Upper lobe of right lung (tissue), 1 donor: ENCODE results near the gene MAN1A2. TPM values are rescaled to one million over a fixed set of nuclear protein-coding genes. Genes with fewer than 3 reads are reported as not detected.
A peak's percentile ranks its signal among the peaks of the same experiment; 100 is the strongest.

ENCODE experiments used
- ATAC-seq: fragments of 200-7000 bp; cut with Tn5 transposase; one replicate; pipeline ENCODE4 v1.9.1; 2020; ENCODE audit warnings: mild to moderate bottlenecking, moderate library complexity
- DNase-seq: peaks from one replicate; pipeline ENCODE4 v3.0.0-alpha.2; 2020
- H3K27ac ChIP-seq: fragments of 200-600 bp; one replicate; pipeline ENCODE4 v1.8.0; 2022
- H3K27me3 ChIP-seq: fragments of 200-600 bp; one replicate; pipeline ENCODE4 v1.8.0; 2022; ENCODE audit warnings: mild to moderate bottlenecking
- H3K36me3 ChIP-seq: fragments of 200-600 bp; one replicate; pipeline ENCODE4 v1.8.0; 2022
- H3K4me1 ChIP-seq: fragments of 200-600 bp; one replicate; pipeline ENCODE4 v1.8.0; 2022
- H3K4me3 ChIP-seq: fragments of 200-600 bp; one replicate; pipeline ENCODE4 v1.8.0; 2022; ENCODE audit warnings: mild to moderate bottlenecking
- H3K9me3 ChIP-seq: fragments of 200-600 bp; one replicate; pipeline ENCODE4 v1.8.0; 2022
- CTCF ChIP-seq: fragments of 200-600 bp; IDR thresholded peaks from one replicate; pipeline ENCODE4 v1.8.0; 2022; ENCODE audit warnings: antibody characterized with exemption
- intact Hi-C: fragments of 100-400 bp; cut with DNase I; formaldehyde crosslinking; loops from one replicate; pipeline ENCODE4 v1.11.0; 2022
- total RNA-seq: library from RNA; stranded (reverse); fragmentation: NEBNext Ultra II Directional; extraction: Animal tissue kit (Norgen Biotek cat#: 25700); gene quantifications from one replicate; pipeline ENCODE4 v1.2.1, GENCODE V29; 2021
- donor health status: DM: no; HTN: yes; CAD: no; lungs with severe emphysema.

MAN1A2 gene
- total RNA-seq, 1 donor from 2014 or later, result 40.3 TPM

GRCh38 chr1:117359561-117360289, 7.5 kb upstream of the MAN1A2 start:
- no peaks in the 10 kb centered on the region for H3K27me3 ChIP-seq
- H3K36me3 ChIP-seq, result no peaks in the 10 kb centered on the region
- no peaks in the 10 kb centered on the region for H3K4me1 ChIP-seq
- H3K4me3 ChIP-seq, result no peak overlapping the region
- intact Hi-C loops, result no loop called here
- no peak for TF ChIP-seq CTCF
- no peak overlapping the region for H3K27ac ChIP-seq
- no peaks in the 10 kb centered on the region for H3K9me3 ChIP-seq
- no peak for DNase-seq
- ATAC-seq, result no peak

- no peak overlapping the region for H3K4me3 ChIP-seq
- H3K9me3 ChIP-seq, result no peaks in the 10 kb centered on the region
- no peaks in the 10 kb centered on the region for H3K36me3 ChIP-seq
- no peak for TF ChIP-seq CTCF
- H3K4me1 ChIP-seq, result peaks cover 8% of the 10 kb centered on the region
- no peak for DNase-seq
- no peaks in the 10 kb centered on the region for H3K27me3 ChIP-seq
- no peak overlapping the region for H3K27ac ChIP-seq
- intact Hi-C loops, result no loop called here
- ATAC-seq, result no peak
Observed at GRCh38 chr1:117362986-117363385, 4.3 kb upstream of the MAN1A2 start.

GRCh38 chr1:117363571-117364048, 3.6 kb upstream of the MAN1A2 start:
- no peaks in the 10 kb centered on the region for H3K36me3 ChIP-seq
- H3K27me3 ChIP-seq, result no peaks in the 10 kb centered on the region
- DNase-seq (no peak), ATAC-seq (no peak)
- H3K27ac ChIP-seq, result no peak overlapping the region
- H3K9me3 ChIP-seq, result no peaks in the 10 kb centered on the region
- intact Hi-C loops, result no loop called here
- no peak overlapping the region for H3K4me3 ChIP-seq
- no peak for TF ChIP-seq CTCF
- peaks cover 8% of the 10 kb centered on the region for H3K4me1 ChIP-seq

GRCh38 chr1:117364240-117364639, 3.0 kb upstream of the MAN1A2 start:
- Histone ChIP-seq H3K27me3 (no peaks in the 10 kb centered on the region), H3K27ac (no peak overlapping the region), H3K4me3 (no peak overlapping the region), H3K4me1 (peaks cover 8% of the 10 kb centered on the region), H3K9me3 (no peaks in the 10 kb centered on the region), H3K36me3 (no peaks in the 10 kb centered on the region)
- ATAC-seq (no peak), DNase-seq (no peak)
- intact Hi-C loops, result no loop called here
- TF ChIP-seq CTCF, result no peak

GRCh38 chr1:117365350-117366176, 1.7 kb upstream of the MAN1A2 start:
- H3K4me1 ChIP-seq, result peaks cover 20% of the 10 kb centered on the region
- ATAC-seq, result no peak
- H3K27me3 ChIP-seq, result no peaks in the 10 kb centered on the region
- peak overlapping the region; percentile 81 for H3K4me3 ChIP-seq
- H3K9me3 ChIP-seq, result no peaks in the 10 kb centered on the region
- no peak for TF ChIP-seq CTCF
- H3K36me3 ChIP-seq, result no peaks in the 10 kb centered on the region
- intact Hi-C loops, result no loop called here
- no peak for DNase-seq
- H3K27ac ChIP-seq, result peak overlapping the region; percentile 92
